Prostate gland (tissue), 2 donors: ENCODE measurements around the gene HBS1L. TPM values are rescaled to one million over a fixed set of nuclear protein-coding genes. Genes with fewer than 3 reads are reported as not detected.

ENCODE experiments used
- DNase-seq: peaks from one replicate; pipeline ENCODE4 v3.0.0-alpha.2; 2019; ENCODE audit warnings: low spot score
- H3K27ac ChIP-seq, 2 donors: fragments of 200-600 bp; sonication (generic); 2 replicates each; pipeline ENCODE4 v1.5.1; 2017 to 2019
- H3K27me3 ChIP-seq: fragments of 200-600 bp; sonication (generic); replicated peaks from 2 replicates; pipeline ENCODE4 v1.5.1; 2019; ENCODE audit not compliant: insufficient read depth
- H3K36me3 ChIP-seq, 2 donors: fragments of 200-600 bp; sonication (generic); 1 replicate in 1 of 2; 2 replicates in 1 of 2; pipeline versions ENCODE4 v1.5.1 to v1.8.1; 2017 to 2019
- H3K4me1 ChIP-seq: fragments of 200-600 bp; sonication (generic); replicated peaks from 2 replicates; pipeline ENCODE4 v1.5.1; 2019
- H3K4me3 ChIP-seq, 2 donors: fragments of 200-600 bp; sonication (generic); 2 replicates each; pipeline ENCODE4 v1.5.1; 2017 to 2019
- H3K9me3 ChIP-seq: fragments of 200-600 bp; sonication (generic); 2 replicates; pipeline ENCODE4 v1.5.1; 2017
- CTCF ChIP-seq, 4 experiments: fragments of 200-600 bp in 2 of 4; fragments of 450-650 bp in 2 of 4; sonication (generic) in 2 of 4; IDR thresholded peaks; 1 replicate in 3 of 4; 2 replicates in 1 of 4; pipeline ENCODE4 v1.5.1; 2016 to 2019; ENCODE audit warnings: antibody characterized with exemption in 4 of 4, mild to moderate bottlenecking in 2 of 4, moderate library complexity in 2 of 4
- POLR2A ChIP-seq: fragments of 450-650 bp; IDR thresholded peaks from one replicate; pipeline ENCODE4 v1.6.1; 2016; ENCODE audit warnings: antibody characterized with exemption, mild to moderate bottlenecking
- POLR2AphosphoS5 ChIP-seq: sonication (generic); formaldehyde crosslinking; IDR thresholded peaks from one replicate; pipeline ENCODE4 v1.6.1; 2017; ENCODE audit warnings: antibody characterized with exemption
- WGBS: methylation state at CpG from one replicate; pipeline ENCODE4 v1.1.5; 2018; 5-methylcytosine and 5-hydroxymethylcytosine counted together
- intact Hi-C: fragments of 100-400 bp; cut with DNase I; formaldehyde crosslinking; loops from one replicate; pipeline ENCODE4 v1.14.2; 2022
- total RNA-seq, 2 donors: library from RNA; depleted of rRNA; stranded (reverse); fragments of >200 nt; gene quantifications; one replicate each; pipeline ENCODE4 v1.1.0, GENCODE V29; 2016

Gene HBS1L
- total RNA-seq, 2 donors from 2014 or later = 54.2 to 72.1 TPM

DNA sequence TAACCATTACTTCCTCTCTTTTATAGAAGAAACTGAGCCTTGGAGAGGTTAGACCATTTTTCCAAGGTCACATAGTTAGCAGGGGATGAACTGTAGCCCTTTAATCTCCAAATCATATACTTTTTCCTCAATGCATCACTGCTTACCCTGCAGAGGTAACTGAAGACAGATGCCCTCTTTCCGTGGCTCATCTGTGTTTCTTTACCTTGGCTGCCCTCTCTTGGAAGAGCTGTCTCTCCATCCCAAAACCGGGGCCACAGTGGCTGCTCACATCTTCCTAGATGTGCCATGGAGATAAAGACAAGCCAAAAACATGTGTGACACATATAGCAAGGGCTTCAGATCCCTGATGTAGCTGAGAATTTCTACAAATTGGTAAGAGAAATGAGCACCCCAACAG, 104.1 kb downstream of the HBS1L start:
- Histone ChIP-seq H3K27me3 (no peaks in the 10 kb centered on the region), H3K4me3 (no peak overlapping the region), H3K9me3 (no peaks in the 10 kb centered on the region), H3K36me3 (no peaks in the 10 kb centered on the region), H3K4me1 (no peaks in the 10 kb centered on the region), H3K27ac (no peak overlapping the region)
- no peak for DNase-seq
- no peak for TF ChIP-seq POLR2A
- TF ChIP-seq POLR2AphosphoS5 = no peak
- TF ChIP-seq CTCF (IDR thresholded peaks at IDR 0.05) = no peak
- intact Hi-C loops = no loop called here
- WGBS = 39% methylated on average over 2 of the region's 2 CpGs

DNA sequence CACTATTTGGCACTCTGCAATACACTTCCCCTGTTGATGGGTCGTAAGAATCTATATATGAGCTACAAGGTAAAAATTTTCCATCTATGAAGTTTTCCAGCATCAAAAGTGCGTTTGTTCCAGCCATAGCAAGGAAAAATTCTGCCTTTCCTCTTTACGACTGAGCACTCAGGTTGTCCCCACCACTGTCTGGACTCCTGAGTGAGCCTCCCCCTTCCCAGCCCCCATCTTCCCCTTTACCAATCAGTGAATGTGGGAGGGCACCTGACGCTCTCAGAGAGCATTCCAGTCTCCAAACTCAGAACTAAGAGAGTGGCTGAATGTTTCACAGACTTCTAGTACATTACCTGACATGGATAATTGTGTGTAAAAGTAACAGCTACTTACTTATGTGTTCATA, 104.7 kb downstream of the HBS1L start, which contains the start of gene ALDH8A1:
TSS of gene ALDH8A1 (minus strand) at position 175 of the 400 bp plus-strand sequence. CDS start at position 127, 48 bp downstream.
- no peak within 1 kb of the TSS for H3K27ac ChIP-seq
- WGBS = 82% methylated on average over 4 of the region's 4 CpGs
- no peaks in the 10 kb centered on the region for H3K27me3 ChIP-seq
- no peaks in the 10 kb centered on the region for H3K36me3 ChIP-seq
- H3K4me1 ChIP-seq = no peaks in the 10 kb centered on the region
- H3K4me3 ChIP-seq = no peak within 1 kb of the TSS
- no peak for DNase-seq
- no peaks in the 10 kb centered on the region for H3K9me3 ChIP-seq
- intact Hi-C loops = no loop called here
- TF ChIP-seq POLR2A (no peak), CTCF (IDR thresholded peaks at IDR 0.05) (no peak), POLR2AphosphoS5 (no peak)

- H3K36me3 ChIP-seq = no peaks in the 10 kb centered on the region
- no peak overlapping the region for H3K4me3 ChIP-seq
- H3K9me3 ChIP-seq = no peaks in the 10 kb centered on the region
- TF ChIP-seq CTCF (IDR thresholded peaks at IDR 0.05) = no peak
- TF ChIP-seq POLR2AphosphoS5 = no peak
- no peak for TF ChIP-seq POLR2A
- no peak overlapping the region for H3K27ac ChIP-seq
- 95% methylated on average over 1 of the region's 1 CpG for whole genome bisulfite sequencing
- no peaks in the 10 kb centered on the region for H3K27me3 ChIP-seq
- DNase-seq = no peak
- intact Hi-C loops = no loop called here
- no peaks in the 10 kb centered on the region for H3K4me1 ChIP-seq
These were observed 105.9 kb downstream of the HBS1L start for GRCh38 chr6:134948691-134949090.

GRCh38 chr6:134948142-134948541, 106.5 kb downstream of the HBS1L start:
- Histone ChIP-seq H3K4me3 (no peak overlapping the region), H3K27me3 (no peaks in the 10 kb centered on the region), H3K9me3 (no peaks in the 10 kb centered on the region), H3K4me1 (no peaks in the 10 kb centered on the region), H3K27ac (no peak overlapping the region), H3K36me3 (no peaks in the 10 kb centered on the region)
- no peak for TF ChIP-seq CTCF (IDR thresholded peaks at IDR 0.05)
- TF ChIP-seq POLR2AphosphoS5 = no peak
- TF ChIP-seq POLR2A = no peak
- DNase-seq = no peak
- intact Hi-C loops = no loop called here

GRCh38 chr6:134945045-134945444, 109.6 kb downstream of the HBS1L start:
- Histone ChIP-seq H3K4me3 (no peak overlapping the region), H3K27ac (no peak overlapping the region), H3K27me3 (no peaks in the 10 kb centered on the region), H3K36me3 (no peaks in the 10 kb centered on the region), H3K4me1 (no peaks in the 10 kb centered on the region), H3K9me3 (no peaks in the 10 kb centered on the region)
- intact Hi-C loops = no loop called here
- DNase-seq = no peak
- TF ChIP-seq CTCF (IDR thresholded peaks at IDR 0.05) (no peak), POLR2A (no peak)
